Endothelial cell of umbilical vein (primary cell): ENCODE measurements around the gene HDLBP. TPM values are rescaled to one million over a fixed set of nuclear protein-coding genes. Genes with fewer than 3 reads are reported as not detected.

Experiments
- BruUV-seq: library from RNA; stranded (reverse); fragments of 400-500 nt; replicated peaks from 2 replicates; lab custom pipeline; 2021; lab: Mats Ljungman, UMichigan
- CTCF ChIA-PET: fragments of 300-600, 350-600 bp; sonication (Branson Sonifier 250); formaldehyde crosslinking; loops from one replicate; lab custom pipeline; 2021; ENCODE audit warnings: antibody characterized with exemption, inconsistent platforms; lab: Charles Lee
- POLR2A ChIA-PET: fragments of 300-600, 350-600 bp; sonication (Branson Sonifier 250); formaldehyde crosslinking; loops from one replicate; lab custom pipeline; 2021; ENCODE audit warnings: antibody characterized with exemption, inconsistent platforms; lab: Charles Lee
- DNase-seq: peaks from one replicate; pipeline ENCODE4 v3.0.0-alpha.2; 2011; ENCODE audit warnings: low read depth, low spot score
- FAIRE-seq: peaks from 2 replicates; lab custom pipeline; 2011; peaks lifted over from hg19 to GRCh38; lab: Jason Lieb, UNC
- H2AFZ ChIP-seq: 2 replicates; pipeline ENCODE4 v1.6.0; 2012; ENCODE audit warnings: low read depth, low read length, control low read depth, inconsistent platforms
- H3K27ac ChIP-seq: 2 replicates; pipeline ENCODE4 v1.5.1; 2011; ENCODE audit warnings: low read depth, mild to moderate bottlenecking, control low read depth, low read length, moderate library complexity; ENCODE audit not compliant: insufficient read depth
- H3K27me3 ChIP-seq, 2 experiments: 2 replicates each; pipeline versions ENCODE4 v1.6.0 to v1.6.1; 2011; ENCODE audit warnings: low read length in 2 of 2, mixed read lengths in 1 of 2; ENCODE audit not compliant: control insufficient read depth in 2 of 2, insufficient read depth in 2 of 2
- H3K36me3 ChIP-seq, 2 experiments: 2 replicates in 1 of 2; 3 replicates in 1 of 2; pipeline ENCODE4 v1.5.1; 2011; ENCODE audit warnings: low read length in 2 of 2, mild to moderate bottlenecking in 1 of 2, moderate library complexity in 1 of 2; ENCODE audit not compliant: control insufficient read depth in 2 of 2, insufficient read depth in 2 of 2; ENCODE audit errors: extremely low read depth in 1 of 2
- H3K4me1 ChIP-seq: 3 replicates; pipeline ENCODE4 v1.5.1; 2011; ENCODE audit warnings: mild to moderate bottlenecking, low read length; ENCODE audit not compliant: control insufficient read depth, insufficient read depth; ENCODE audit errors: extremely low read depth
- H3K4me2 ChIP-seq: 2 replicates; pipeline ENCODE4 v1.6.1; 2011; ENCODE audit warnings: low read length, control low read depth, mixed read lengths; ENCODE audit not compliant: insufficient read depth
- H3K4me3 ChIP-seq, 3 experiments: fragments of 200-600 bp in 1 of 3; sonication (generic), shearing (Covaris generic) in 1 of 3; replicated peaks in 1 of 3; 2 replicates each; pipeline ENCODE4 v1.5.1; 2011 to 2016; ENCODE audit warnings: control low read depth in 3 of 3, low read length in 3 of 3, mild to moderate bottlenecking in 2 of 3, inconsistent platforms in 1 of 3, low read depth in 1 of 3, moderate library complexity in 1 of 3; ENCODE audit not compliant: insufficient read depth in 1 of 3
- H3K79me2 ChIP-seq: 2 replicates; pipeline ENCODE4 v1.6.0; 2012; ENCODE audit warnings: low read length, inconsistent platforms; ENCODE audit not compliant: control insufficient read depth, insufficient read depth
- H3K9ac ChIP-seq: replicated peaks from 2 replicates; pipeline ENCODE3; 2011; ENCODE audit warnings: low read length, control low read depth; ENCODE audit not compliant: insufficient read depth; ENCODE audit errors: extremely low read depth
- H3K9me1 ChIP-seq: replicated peaks from 3 replicates; pipeline ENCODE4 v1.6.0; 2011; ENCODE audit warnings: mild to moderate bottlenecking, low read length; ENCODE audit not compliant: control insufficient read depth, insufficient read depth; ENCODE audit errors: extremely low read depth
- H3K9me3 ChIP-seq: replicated peaks from 2 replicates; pipeline ENCODE4 v1.5.1; 2012; ENCODE audit warnings: low read length, inconsistent platforms; ENCODE audit not compliant: control insufficient read depth, insufficient read depth
- H4K20me1 ChIP-seq: replicated peaks from 2 replicates; pipeline ENCODE3; 2011; ENCODE audit warnings: mild to moderate bottlenecking, low read length; ENCODE audit not compliant: control insufficient read depth, insufficient read depth; ENCODE audit errors: extremely low read depth
- EZH2 ChIP-seq: IDR thresholded peaks from 2 replicates; pipeline ENCODE4 v1.6.1; 2012; ENCODE audit warnings: borderline replicate concordance, low read depth, mild to moderate bottlenecking, moderate library complexity, low read length, inconsistent platforms; ENCODE audit not compliant: severe bottlenecking
- FOS ChIP-seq: IDR thresholded peaks from 2 replicates; pipeline ENCODE4 v1.6.1; 2011; ENCODE audit warnings: mild to moderate bottlenecking, low read length, moderate library complexity, borderline replicate concordance; ENCODE audit not compliant: insufficient read depth
- GATA2 ChIP-seq: IDR thresholded peaks from 2 replicates; pipeline ENCODE4 v1.7.0; 2011; ENCODE audit warnings: low read depth, mild to moderate bottlenecking, moderate library complexity, mixed read lengths, low read length; ENCODE audit not compliant: insufficient read length, insufficient read depth
- JUN ChIP-seq: IDR thresholded peaks from 2 replicates; pipeline ENCODE4 v1.6.1; 2011; ENCODE audit warnings: borderline replicate concordance, low read depth; ENCODE audit not compliant: insufficient read length, insufficient read depth
- MYC ChIP-seq: IDR thresholded peaks from one replicate; pipeline ENCODE4 v1.6.1; 2011; ENCODE audit warnings: mild to moderate bottlenecking, low read depth, low read length
- POLR2A ChIP-seq: IDR thresholded peaks from 2 replicates; pipeline ENCODE4 v1.6.1; 2012; ENCODE audit warnings: low read depth, mild to moderate bottlenecking, control low read depth, low read length
- POLR2AphosphoS5 ChIP-seq: IDR thresholded peaks from 2 replicates; pipeline ENCODE4 v1.6.1; 2012; ENCODE audit warnings: low read depth, mild to moderate bottlenecking, control low read depth, low read length, moderate library complexity; ENCODE audit not compliant: insufficient read depth
- dilution Hi-C: fragments of 300-500 bp; cut with MboI; formaldehyde crosslinking; loops from one replicate; pipeline ENCODE4 v1.15.0; 2019; ENCODE audit warnings: low sequenced_read_pairs; ENCODE audit not compliant: extremely low pct_ligation_motif_present
- intact Hi-C: fragments of 100-400 bp; cut with micrococcal nuclease; formaldehyde crosslinking; loops from one replicate; pipeline ENCODE4 v1.10.0; 2022
- polyA plus RNA-seq, 4 experiments: library from polyadenylated mRNA; depleted of rRNA in 3 of 4; stranded (reverse) in 3 of 4; unstranded in 1 of 4; fragments of >200 nt; gene quantifications; 2 replicates each; pipeline versions ENCODE4 v1.2.1 to v1.2.3, GENCODE V29; 2011 to 2012; ENCODE audit warnings: missing spikeins in 1 of 4
- total RNA-seq: library from RNA; stranded (reverse); gene quantifications from 2 replicates; pipeline ENCODE4 v1.2.3, GENCODE V29; 2021
- TF ChIP-seq, protein P1 (sequence below): IDR thresholded peaks from 2 replicates; pipeline ENCODE4 v1.6.1; 2011; ENCODE audit not compliant: insufficient read depth, insufficient read length
- TF ChIP-seq, protein P2 (sequence below), 2 donors: IDR thresholded peaks; 1 replicate in 1 of 2; 2 replicates in 1 of 2; pipeline ENCODE4 v1.5.1; 2011; ENCODE audit warnings: low read length in 2 of 2, mild to moderate bottlenecking in 2 of 2, moderate library complexity in 2 of 2, control low read depth in 1 of 2, inconsistent platforms in 1 of 2, low read depth in 1 of 2; ENCODE audit not compliant: insufficient read depth in 1 of 2; ENCODE audit errors: extremely low read depth in 1 of 2

HDLBP gene
- total and polyA plus RNA-seq, 2 donors (not counting 3 experiments of a cell fraction or from before 2014, with no cell fraction given) = 379 to 569 TPM

GRCh38 chr2:241263061-241263460 is 52.4 kb downstream of the HDLBP start:
- Histone ChIP-seq H3K9me3 (no peaks in the 10 kb centered on the region), H3K79me2 (peaks cover 45% of the 10 kb centered on the region), H3K4me2 (no peak overlapping the region), H2AFZ (no peak overlapping the region), H3K9me1 (no peaks in the 10 kb centered on the region), H3K4me3 (no peak overlapping the region), H4K20me1 (no peaks in the 10 kb centered on the region), H3K36me3 (peaks cover 30 to 47% of the 10 kb centered on the region in 2 experiments), H3K27ac (no peak overlapping the region), H3K9ac (no peak overlapping the region), H3K4me1 (peaks cover 11% of the 10 kb centered on the region), H3K27me3 (no peaks in the 10 kb centered on the region)
- POLR2A ChIA-PET = no interaction called here
- intact Hi-C loops (no loop called here), dilution Hi-C loops (no loop called here)
- DNase-seq = no peak
- FAIRE-seq = no peak
- TF ChIP-seq FOS (no peak), GATA2 (no peak), JUN (no peak), MYC (no peak), EZH2 (no peak), POLR2A (no peak), POLR2AphosphoS5 (no peak)
- TF ChIP-seq, protein P1, sequence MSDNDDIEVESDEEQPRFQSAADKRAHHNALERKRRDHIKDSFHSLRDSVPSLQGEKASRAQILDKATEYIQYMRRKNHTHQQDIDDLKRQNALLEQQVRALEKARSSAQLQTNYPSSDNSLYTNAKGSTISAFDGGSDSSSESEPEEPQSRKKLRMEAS = no peak
- TF ChIP-seq, protein P2, sequence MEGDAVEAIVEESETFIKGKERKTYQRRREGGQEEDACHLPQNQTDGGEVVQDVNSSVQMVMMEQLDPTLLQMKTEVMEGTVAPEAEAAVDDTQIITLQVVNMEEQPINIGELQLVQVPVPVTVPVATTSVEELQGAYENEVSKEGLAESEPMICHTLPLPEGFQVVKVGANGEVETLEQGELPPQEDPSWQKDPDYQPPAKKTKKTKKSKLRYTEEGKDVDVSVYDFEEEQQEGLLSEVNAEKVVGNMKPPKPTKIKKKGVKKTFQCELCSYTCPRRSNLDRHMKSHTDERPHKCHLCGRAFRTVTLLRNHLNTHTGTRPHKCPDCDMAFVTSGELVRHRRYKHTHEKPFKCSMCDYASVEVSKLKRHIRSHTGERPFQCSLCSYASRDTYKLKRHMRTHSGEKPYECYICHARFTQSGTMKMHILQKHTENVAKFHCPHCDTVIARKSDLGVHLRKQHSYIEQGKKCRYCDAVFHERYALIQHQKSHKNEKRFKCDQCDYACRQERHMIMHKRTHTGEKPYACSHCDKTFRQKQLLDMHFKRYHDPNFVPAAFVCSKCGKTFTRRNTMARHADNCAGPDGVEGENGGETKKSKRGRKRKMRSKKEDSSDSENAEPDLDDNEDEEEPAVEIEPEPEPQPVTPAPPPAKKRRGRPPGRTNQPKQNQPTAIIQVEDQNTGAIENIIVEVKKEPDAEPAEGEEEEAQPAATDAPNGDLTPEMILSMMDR (IDR thresholded peaks at IDR 0.05; ENCODE audit: extremely low read depth in 1 of 2, insufficient read depth in 1 of 2, low read depth in 1 of 2, low read length in 2 of 2) = no peak
- no TSS peak for BruUV-seq
- CTCF ChIA-PET = no interaction called here
